NCI-H82 (cell line): ENCODE data around the gene DMXL2.
"Not testable (repeated sequence)": the region's sequence is repeated elsewhere in the genome, so short reads cannot be mapped to it uniquely, and the experiment has no call there.

ENCODE experiments used
- DNase-seq: peaks from one replicate; lab custom pipeline; 2025; lab: John Stamatoyannopoulos, UW

DMXL2 gene

DNA sequence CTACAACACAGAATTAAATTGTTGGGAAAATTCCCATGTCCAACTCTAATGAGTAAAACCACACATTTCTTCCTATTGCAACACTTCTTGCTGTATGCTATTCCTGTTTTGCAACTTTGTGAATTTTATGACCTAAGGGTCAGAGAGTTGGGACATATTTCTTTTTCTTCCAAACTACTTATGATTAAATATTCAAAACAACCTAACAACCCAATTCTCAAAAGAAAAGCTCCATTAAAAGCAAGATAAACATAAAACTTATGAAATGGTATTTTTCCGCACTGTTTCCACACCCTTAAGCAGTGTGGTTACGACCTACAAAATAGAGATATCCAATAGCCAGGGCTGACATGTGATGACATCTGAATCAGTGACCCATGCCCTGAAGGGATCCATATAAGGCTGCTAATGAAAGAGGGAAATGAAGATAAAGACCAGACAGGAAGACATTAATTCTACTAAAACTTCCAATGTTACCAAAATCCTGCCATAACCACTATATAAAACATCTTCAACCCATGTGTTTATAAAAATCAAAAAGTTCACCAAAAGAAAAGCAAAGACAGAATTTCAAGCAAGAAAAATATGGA lies 45.6 kb downstream of the DMXL2 start:
- no peak for DNase-seq

DNA sequence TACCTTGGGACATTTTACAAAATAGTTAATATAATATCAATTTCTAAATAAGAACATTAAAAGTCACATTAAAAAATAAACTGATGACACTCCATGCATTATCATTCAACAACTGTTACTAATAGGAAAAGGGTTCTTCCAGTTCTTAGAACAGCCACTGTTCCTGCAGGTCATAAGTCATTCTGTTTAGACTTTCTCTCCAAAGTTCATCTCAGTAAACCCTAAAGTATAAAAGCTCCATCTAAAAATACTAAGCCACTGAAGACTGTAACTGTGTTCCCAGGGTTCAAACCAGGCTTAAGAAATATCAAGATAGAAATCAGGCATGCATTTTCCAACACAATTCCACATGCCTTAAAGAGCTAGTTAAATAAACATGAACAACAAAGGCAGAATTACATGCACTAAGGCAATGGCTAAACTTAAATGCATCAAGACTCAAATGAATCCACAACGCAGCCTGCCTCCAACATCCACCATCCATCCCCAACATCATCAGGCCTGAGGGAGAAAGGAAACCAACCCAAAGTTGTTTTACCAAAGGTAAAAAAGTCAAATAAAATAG lies 46.2 kb downstream of the DMXL2 start:
- no peak for DNase-seq

DNA sequence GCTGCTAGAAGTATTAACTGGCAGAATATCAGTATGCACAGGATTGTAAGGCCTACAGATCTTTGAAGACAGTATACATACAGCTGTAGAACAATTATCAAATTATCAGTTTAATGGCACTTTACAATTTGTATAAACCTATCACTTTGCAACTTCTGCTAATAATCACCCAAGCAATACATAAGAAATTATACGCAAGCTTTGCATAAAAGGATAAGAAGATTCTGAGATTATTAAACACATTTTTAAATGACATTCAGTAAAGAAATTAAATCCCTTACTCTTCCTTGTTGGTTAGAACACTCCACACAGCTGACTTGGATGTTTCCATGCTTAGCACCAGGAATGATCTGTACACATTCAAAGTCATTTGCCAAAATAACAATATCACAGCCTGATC lies 46.8 kb downstream of the DMXL2 start:
- no peak for DNase-seq

DNA sequence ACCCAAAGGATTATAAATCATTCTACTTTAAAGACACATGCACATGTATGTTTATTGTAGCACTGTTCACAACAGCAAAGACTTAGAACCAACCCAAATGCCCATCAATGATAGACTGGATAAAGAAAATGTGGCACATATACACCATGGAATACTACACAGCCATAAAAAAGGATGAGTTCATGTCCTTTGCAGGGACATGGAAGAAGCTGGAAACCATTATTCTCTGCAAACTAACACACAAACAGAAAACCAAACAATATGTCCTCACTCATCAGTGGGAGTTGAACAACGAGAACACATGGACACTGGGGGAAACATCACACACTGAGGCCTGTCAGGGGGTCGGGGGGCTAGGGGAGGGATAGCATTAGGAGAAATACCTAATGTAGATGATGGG lies 49.2 kb downstream of the DMXL2 start:
- not testable (repeated sequence) for DNase-seq

DNA sequence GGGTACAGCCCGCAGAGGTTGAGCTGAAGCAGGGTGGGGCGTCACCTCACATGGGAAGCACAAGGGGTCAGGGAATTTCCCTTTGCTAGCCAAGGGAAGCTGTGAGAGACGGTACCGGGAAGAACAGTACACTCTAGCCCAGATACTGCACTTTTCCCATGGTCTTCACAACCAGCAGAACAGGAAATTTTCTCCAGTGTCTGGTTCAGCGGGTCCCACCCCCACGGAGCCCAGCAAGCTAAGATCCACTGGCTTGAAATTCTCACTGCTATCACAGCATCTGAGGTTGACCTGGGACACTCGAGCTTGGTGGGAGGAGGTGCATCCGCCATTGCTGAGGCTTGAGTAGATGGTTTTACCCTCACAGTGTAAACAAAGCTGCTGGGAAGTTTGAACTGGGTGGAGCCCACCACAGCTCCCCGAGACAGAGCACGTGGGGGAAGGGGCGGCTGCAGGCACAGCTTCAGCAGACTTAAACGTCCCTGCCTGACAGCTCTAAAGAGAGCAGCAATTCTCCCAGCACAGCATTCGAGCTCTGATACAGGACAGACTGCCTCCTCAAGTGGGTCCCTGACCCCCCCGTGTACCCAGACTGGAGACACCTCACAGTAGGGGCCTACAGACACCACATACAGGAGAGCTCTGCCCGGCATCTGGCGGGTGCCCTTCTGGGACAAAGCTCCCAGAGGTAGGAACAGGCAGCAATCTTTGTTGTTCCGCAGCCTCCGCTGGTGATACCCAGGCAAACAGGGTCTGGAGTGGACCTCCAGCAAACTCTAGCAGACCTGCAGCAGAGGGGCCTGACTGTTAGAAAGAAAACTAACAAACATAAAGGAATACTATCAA lies 53.4 kb downstream of the DMXL2 start:
- DNase-seq = not testable (repeated sequence)

DNA sequence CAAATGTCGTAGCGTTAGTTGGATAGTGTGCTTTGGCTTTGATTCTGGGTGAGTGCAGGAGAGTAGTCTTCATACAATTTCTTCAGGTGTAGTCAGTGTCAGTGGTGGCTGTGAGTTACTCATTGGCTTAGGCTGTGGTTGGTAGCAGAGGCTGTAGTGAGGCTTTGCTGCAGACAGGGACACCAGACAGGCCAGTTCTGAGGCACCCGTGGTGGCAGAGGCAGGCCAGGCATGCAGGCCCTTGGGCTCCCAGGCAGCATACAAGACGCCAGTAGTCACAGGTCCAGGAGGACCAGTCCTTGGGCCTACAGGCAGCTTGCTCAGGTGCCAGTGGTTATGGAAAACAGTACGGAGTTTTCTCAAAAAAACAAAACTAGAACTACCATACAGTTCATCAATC lies 61.3 kb downstream of the DMXL2 start:
- DNase-seq = no peak

DNA sequence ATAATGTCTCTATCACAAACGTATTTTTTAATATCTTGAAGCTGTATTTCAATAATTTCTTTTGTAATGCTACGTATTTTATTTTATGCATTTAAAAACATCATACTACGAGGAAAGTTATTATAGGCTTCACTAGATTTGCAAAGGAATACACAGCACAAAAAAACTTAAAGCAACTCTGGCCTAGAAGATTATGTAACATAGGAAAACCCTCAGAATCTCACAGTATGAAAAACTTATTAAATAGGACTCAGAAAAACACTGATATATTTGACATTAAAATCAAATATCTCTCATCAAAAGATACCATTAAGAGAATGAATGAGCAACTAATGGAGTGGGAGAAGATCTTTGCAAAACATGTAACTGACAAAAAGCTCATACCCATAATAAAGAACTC lies 63.7 kb downstream of the DMXL2 start:
- DNase-seq = no peak

DNA sequence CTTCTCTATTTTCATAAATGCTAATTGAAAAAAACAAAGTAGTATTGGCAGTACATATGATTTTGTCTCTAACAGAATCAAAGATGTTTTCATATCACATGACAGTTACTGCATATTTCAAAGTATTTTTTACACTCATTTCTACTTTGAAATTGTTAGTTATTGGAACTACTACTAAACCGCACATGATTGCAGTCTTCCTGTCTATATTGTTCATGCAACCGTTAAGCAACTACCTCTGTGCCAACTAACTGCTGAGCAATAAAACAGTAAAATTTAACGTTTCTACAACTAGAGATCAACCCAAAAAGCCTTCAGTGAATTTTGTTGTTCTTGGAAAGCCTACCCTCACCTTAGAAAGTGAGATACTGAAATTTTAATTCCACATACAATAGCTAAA lies 64.2 kb downstream of the DMXL2 start:
- DNase-seq = no peak

DNA sequence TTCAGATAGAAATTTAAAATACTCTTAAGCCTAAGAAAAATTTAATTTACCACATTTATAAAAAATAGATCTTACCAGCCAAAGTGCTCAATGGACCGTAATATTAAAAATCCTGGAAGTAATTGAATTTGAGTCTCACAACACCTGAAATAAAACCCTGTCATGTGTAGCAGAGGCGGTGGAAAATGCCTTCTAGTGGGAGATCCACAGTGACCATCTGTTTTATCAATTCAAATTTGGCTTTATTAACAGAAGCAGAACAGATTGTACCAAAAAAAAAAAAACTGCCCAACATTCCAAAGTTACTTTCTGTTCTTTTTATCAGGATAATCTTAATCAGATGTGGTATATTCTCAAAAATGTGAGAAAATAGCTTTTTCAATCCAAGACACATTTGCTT lies 71.7 kb downstream of the DMXL2 start:
- DNase-seq = no peak

DNA sequence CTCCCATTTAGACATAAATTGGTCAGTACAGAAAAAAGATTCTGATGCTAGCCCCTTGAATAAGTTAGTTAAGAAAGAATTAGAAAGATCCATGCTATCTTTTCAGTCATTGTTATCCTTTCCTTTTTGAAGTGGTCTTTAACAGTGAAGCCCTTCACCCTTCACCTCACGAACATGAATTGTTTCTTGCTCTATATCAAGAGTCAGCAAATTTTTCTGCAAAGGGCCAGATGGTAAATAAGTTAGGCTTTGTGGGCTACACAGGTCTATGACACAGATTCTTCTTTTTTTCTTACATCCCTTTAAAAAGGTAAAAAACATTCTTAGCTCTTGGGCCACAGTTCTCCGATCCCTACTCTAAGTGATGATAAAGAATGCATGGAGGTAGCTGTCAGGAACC lies 74.9 kb downstream of the DMXL2 start:
- no peak for DNase-seq

DNA sequence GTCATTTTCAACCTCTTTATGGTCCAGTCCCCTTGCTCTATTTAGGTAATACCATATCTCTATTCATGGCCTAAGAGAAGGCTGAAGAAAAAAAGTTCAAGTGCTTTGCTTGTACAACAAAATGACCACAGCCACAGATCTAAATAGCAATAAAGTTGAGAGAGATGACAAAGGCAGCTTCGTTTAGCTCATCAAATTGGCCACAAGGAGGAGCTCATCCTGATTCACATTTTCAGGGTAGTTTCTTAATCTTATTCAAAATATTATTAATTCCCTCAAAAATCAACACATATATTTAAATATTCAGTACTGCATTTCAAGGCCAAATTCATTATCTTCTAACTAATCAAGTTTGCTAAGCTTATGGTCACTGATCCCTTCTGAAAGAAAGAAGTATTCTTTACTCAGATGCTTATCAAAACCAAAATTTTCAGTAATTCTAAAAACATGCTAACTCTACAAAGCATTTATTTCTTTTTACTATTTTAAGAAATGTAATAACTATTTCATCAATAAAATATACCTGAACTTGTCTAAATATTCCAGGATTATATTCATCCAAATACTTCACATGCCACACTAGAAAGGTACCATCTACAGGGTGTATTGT lies 85.5 kb downstream of the DMXL2 start:
- DNase-seq = peak; percentile 34

DNA sequence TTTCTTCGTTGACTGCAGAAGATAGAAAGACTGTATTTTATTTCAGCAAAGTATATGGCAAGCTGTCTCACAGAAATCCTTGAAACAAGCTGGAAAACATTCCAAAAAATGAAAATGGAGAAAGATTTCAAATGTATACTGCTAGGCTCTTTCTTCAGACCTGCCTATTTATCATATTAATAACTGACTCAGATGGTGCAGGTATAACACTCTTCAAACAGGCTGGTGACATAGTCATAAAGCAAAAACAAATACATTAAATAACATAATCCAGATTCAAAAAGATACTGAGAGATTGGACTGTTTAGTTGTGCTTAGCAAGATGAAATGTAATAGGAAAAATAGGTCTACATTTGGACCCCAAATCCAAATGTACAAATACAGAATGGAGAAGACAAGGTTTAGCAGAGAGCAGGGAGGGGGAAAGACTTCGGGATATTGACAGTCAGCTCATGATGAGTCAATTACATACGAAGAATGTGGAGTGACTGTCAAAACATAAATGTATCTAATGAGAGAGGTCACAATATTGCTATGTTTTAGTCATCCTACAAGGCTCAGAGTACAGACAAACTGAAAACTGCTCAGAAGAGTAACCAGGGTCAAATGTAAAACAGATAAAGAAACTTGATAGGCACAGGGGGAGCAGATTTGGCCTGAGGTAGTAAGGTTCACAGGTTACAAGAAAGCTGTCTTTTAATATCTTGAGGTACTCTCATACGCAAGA lies 88.7 kb downstream of the DMXL2 start:
- DNase-seq = no peak

DNA sequence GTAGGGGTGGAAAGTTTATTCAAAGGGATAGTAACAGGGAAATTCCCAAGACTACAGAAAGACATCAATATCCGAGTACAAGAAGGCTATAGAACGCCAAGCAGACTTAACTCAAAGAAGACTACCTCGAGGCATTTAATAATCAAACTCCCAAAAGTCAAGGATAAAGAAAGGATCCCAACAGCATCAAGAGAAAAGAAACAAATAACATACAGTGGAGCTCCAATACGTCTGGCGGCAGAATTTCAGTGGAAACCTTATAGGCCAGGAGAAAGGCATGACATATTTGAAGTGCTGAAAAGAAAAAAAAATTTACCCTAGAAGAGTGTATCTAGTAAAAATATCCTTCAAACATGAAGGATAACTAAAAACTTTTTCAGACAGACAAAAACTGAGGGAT lies 95.6 kb downstream of the DMXL2 start:
- DNase-seq = no peak

DNA sequence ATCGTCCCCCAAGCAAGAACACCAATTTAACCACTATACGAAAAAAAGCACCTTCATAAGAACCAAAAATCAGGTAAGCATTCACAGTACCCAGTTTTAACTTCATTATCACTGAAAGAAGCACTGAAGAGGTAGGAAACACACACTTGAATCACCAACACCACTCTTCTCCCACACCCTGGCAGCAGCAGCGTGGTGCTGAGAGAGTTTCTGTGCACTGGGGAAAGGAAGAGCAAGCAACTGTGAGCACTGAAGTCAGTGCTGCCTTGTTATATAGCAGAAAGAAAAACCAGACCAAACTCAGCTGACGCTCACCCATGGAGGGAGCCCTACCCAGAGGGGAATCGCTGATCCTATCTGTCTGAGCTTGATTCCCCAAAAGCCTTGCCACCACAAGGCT lies 98.2 kb downstream of the DMXL2 start:
- DNase-seq = no peak

DNA sequence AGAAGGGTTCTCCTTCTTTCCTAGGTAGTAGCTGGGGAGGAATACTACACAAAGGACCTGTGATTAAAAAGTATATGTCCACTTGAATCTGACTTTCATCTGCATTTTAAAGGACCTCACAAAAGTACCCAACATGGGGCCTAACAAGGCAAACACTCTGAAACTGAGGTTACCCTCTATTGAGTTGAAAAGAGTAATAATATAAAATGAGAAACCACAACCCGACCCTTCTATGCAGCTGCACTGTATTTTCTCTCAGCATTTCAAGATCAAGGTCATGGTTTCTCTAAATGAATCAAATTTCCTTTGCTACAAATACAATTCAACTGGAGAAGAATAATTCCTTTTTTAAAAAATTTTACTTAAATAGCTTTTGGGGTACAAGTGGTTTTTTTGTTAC lies 106.3 kb downstream of the DMXL2 start:
- DNase-seq = no peak

DNA sequence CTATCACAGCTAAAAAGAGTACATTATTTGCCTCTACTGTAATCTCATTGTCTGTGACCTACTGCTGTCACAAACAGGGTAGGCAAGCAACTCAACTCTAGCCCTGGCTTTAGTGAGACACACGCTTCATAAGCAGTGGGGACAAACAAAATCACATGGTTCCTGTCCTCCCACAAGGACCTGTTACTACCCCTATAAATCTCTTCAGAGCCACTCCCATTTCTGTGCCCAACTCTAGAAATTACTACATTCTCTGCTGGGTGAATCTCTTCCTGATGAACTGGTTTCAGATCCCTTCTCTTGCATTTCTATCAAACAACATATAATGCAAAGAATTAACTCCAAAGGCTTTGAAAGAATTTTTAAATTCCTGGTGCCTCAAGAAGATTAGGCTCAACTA lies 117.3 kb downstream of the DMXL2 start:
- peak; percentile 40 for DNase-seq

DNA sequence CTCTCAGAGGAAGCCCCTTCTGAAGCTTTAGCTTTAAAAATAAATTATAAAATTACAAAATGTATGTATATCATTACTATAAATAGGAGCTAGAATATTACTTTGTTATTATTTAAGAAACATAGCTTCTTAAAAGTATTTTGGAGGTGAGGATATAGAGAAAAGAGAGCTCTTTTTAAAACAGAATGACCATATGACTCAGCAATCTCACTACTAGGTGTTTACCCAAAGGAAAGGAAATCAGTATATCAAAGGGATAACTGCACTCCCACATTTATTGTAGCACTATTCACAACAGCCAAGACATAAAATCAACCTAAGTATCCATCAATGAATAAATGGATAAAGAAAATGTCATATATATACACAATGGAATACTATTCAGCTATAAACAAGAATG lies 119.6 kb downstream of the DMXL2 start:
- no peak for DNase-seq

DNA sequence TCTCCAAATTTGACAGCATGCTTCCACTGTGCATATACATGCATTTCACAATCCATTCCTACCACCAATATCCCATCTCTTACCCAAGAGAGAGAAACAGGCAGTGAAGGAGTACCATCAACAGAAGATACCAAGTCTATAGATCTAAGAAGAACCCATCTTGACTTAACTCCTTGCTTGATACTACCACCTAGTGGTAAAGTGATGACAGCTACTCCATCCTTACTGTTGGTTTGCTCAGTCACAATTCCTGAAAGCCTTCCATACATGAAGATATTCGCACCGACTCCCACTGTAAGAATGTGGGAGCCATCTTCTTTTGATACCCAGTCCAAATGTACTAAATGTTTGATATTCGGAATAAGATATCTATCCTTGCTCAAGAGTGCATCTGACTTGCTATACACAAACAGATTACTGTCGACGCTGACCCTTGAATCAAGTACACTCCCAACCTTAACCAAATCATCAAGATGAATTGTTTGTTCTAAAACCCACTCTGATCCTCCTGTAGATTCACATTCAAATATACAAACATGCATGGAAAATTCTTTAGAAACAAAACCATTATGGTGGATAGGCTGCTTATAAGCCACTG lies 123.1 kb downstream of the DMXL2 start:
- peak; percentile 74 for DNase-seq

DNA sequence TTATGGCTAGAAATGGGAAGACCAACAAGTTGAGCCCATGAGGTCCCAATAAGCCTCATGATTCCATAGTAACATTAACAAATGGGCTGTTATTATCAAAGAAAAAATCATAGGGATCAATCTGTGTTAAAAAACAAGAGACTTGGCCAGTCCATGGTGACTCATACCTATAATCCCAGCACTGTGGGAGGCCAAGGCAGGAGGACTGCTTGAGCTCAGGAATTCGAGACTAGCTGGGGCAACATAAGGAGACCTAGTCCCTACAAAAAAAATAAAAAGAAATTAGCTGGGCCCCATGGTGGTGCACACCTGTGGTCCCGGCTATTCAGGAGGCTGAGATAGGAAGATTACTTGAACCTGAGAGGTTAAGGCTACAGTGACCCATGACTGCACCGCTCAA lies 124.8 kb downstream of the DMXL2 start:
- DNase-seq = no peak

DNA sequence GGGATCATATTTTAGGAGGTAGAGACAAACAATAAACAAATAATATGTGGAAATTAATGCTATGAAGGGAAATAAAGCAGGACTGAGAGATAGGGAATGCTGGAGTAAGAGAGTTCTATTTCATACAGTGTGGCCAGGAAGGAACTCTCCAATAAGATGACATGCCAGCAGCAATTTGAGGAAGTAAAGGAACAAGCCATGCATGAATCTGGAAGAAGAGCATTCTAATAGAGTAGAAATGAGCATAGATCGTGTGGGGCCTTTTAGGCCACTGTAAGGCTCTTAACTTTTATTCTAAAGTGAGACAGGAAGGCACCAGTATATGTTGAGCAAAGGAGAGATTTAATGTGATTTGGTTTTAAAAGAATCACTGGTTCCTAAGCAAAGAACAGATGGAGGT lies 126.3 kb downstream of the DMXL2 start:
- no peak for DNase-seq

DNA sequence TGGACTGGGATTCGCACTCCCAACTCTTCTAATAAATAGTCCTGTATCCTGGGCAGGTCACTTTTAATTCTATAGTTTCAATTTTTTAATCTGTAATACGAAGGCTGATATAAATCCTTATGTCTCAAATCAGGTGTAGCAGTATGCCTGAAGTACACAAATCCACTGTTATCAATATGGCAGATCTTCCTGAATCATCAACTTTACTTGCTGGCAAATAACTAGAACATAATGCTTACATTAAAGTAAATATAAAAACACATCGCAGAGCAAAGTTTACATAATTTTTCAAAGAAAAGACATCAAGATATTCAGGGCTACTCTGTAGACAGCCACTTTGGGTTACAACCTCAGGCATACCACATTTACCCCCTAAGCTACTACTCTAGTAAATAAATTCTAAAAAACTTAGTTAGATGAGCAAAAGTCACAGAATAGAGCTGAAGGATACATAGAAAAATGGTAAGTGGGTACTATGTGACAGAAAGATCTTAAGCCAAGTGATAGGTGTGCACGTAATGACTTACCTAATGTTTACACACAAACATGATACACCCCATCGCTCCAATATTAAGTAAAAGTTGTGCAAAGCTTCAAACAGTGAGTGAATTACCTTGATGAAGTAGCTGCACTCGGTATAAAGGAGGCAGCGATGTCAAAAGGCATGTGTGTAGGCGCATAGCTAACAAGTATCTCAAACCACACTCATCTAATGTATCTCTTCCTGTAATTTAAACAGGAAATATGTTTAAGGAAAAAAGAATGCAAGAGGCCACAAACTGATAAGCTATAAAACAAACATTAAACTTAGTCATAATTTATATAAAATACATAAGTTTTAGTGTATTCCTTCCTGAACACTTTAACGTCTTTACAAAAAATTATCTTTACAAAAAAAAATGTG lies 127.9 kb downstream of the DMXL2 start:
- no peak for DNase-seq
